ENCODE results near the gene RAB25.

- TF ChIP-seq POLR2A (IDR thresholded peaks at IDR 0.05; ENCODE audit: low read length), result no peak
- TF ChIP-seq GATA1 (IDR thresholded peaks at IDR 0.05; ENCODE audit: low read depth, low read length), result no peak
Observed at GRCh38 chr1:156099282-156099681, 38.3 kb downstream of the RAB25 start.
